Hematopoietic multipotent progenitor cell treated with erythropoietin and hydrocortisone succinate and interleukin-3 and kit ligand, for 6 days (in vitro differentiated cells): ENCODE measurements around the gene PET100.

Experiments used
- DNase-seq: peaks from one replicate; pipeline ENCODE4 v3.0.0-alpha.2; 2015

Gene PET100

DNA sequence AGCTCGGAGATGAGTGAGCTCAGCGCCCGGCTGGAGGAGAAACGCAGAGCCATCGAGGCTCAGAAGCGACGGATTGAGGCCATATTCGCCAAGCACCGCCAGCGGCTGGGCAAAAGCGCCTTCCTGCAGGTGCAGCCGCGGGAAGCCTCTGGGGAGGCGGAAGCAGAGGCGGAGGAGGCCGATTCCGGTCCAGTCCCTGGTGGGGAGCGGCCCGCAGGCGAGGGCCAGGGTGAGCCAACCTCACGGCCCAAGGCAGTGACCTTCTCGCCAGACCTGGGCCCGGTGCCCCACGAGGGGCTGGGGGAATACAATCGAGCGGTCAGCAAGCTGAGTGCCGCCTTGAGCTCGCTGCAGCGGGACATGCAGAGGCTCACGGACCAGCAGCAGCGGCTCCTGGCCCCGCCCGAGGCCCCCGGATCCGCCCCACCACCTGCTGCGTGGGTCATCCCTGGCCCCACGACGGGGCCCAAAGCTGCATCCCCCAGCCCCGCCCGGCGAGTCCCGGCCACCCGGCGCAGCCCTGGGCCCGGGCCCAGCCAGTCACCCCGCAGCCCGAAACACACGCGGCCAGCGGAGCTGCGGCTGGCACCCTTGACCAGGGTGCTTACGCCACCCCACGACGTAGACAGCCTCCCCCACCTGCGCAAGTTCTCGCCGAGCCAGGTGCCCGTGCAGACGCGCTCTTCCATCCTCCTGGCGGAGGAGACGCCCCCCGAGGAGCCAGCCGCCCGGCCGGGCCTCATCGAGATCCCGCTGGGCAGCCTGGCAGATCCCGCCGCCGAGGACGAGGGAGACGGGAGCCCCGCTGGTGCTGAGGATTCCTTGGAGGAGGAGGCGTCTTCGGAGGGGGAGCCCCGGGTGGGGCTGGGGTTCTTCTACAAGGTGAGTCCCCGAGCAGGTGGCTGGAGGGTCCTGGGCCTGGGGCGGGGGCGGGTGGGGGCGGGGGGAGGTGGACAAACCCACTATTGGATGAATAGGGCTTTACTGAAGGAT lies 17.0 kb upstream of the PET100 start:
- no peak for DNase-seq

DNA sequence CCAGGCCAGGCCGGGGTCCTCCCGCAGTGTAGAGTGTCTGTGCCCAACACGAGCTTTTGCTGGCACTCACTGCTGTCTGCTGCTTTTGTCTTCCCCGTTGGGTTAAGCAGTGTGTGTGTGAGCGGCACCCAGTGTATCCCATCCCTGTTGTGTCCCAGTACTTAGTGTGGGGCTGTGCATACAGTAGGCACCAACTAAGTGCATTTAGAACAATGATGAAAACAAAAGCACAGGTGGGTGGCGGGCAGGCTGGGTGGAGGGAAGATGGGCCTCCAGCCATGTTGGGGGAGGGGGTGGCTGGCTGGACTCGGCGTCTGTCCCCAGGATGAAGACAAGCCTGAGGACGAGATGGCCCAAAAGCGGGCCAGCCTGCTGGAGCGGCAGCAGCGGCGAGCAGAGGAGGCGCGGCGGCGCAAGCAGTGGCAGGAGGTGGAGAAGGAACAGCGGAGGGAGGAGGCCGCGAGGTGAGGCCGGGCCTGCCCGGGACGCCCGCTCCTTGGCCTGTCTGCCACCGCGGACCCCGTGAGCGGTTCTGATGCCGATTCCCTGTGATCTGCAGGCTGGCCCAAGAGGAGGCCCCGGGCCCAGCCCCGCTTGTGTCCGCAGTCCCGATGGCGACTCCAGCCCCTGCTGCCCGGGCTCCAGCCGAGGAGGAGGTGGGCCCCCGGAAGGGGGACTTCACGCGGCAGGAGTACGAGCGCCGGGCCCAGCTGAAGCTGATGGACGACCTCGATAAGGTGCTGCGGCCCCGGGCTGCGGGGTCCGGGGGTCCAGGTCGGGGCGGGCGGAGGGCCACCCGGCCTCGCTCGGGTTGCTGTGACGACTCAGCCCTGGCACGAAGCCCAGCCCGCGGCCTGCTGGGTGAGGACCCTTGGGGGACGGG lies 14.5 kb upstream of the PET100 start:
- DNase-seq: no peak

DNA sequence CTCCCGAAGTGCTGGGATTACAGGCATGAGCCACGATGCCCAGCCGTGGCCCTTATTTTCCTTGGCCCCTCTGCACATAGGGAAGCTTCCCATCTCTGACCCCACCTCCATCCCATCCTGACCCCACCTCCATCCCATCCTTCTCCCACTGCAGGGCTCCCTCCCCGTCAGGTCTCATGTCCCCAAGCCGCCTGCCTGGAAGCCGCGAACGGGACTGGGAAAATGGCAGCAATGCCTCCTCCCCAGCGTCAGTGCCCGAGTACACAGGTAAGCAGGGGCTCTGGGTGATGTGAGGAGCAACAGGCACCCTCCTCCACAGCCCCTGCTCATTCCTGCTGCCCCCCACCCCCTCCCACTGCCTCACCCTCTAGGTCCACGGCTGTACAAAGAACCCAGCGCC lies 12.4 kb upstream of the PET100 start:
- DNase-seq: no peak

DNA sequence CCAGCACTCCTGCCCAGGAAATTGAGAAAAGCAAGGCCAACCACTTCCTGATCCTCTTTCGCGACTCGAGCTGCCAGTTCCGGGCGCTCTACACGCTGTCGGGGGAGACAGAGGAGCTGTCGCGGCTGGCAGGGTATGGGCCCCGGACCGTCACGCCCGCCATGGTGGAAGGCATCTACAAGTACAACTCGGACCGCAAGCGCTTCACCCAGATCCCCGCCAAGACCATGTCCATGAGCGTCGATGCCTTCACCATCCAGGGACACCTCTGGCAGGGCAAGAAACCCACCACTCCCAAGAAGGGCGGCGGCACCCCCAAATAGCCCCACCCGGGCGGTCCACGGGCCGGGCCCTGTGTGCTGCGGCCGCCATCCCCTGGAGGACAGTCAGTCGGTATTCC lies 11.9 kb upstream of the PET100 start:
- DNase-seq: no peak

DNA sequence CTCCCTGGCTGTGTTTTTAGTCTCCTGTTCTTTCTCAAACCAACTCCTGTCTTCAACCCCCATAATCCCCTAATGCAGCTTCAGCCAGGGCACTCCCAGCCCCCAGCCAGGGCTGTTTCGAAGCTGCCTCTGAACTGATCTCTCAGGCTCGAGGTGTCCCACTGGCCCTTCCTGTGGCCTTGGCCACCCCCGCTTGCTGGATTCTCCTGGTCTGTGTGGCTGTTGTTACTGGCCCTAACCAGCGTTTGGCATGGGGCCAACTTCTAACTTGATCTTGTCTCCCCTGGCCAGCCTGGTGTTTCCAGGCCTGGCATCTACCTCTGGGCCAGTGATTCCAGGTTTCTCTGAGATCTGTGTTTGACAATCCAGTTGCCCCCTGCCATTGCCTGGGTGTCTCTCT lies 11.2 kb upstream of the PET100 start:
- DNase-seq: peak; percentile 37

DNA sequence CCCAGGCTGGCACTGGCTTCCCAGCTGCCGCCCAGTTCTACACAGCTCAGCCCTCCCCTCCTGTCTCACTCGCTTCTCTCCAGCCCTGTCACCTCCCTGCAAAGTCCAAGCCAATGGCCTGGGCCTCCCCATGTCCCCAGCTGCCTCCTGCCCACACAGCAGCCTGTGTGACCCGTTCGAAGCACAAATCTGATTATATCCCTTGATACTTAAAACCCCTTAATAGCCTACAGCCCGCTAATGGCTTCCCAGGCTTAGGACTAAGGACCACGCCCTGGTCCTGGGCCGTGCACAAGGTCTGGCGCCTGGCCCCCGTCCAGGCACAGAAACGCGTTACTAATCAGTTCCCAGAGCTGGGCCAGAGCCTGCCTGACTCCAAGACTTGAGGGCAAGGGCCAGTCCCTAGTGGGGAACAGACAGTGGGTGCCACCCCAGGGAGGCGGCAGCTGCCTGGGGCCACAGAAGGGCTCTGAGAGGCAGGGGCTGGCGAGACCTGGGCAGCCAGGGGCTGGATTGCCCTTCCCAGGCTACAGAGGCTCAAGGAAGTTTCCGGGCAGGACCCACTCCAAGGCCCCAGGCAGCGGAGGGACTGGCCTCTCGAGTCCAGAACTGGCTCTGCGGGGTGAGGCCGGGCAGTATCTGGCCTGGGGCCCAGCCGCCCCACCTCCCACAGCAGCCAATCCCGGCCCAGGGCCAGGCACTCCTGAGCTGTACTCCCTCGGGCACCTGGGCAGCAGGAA lies 10.7 kb upstream of the PET100 start:
- DNase-seq: peak; percentile 51

DNA sequence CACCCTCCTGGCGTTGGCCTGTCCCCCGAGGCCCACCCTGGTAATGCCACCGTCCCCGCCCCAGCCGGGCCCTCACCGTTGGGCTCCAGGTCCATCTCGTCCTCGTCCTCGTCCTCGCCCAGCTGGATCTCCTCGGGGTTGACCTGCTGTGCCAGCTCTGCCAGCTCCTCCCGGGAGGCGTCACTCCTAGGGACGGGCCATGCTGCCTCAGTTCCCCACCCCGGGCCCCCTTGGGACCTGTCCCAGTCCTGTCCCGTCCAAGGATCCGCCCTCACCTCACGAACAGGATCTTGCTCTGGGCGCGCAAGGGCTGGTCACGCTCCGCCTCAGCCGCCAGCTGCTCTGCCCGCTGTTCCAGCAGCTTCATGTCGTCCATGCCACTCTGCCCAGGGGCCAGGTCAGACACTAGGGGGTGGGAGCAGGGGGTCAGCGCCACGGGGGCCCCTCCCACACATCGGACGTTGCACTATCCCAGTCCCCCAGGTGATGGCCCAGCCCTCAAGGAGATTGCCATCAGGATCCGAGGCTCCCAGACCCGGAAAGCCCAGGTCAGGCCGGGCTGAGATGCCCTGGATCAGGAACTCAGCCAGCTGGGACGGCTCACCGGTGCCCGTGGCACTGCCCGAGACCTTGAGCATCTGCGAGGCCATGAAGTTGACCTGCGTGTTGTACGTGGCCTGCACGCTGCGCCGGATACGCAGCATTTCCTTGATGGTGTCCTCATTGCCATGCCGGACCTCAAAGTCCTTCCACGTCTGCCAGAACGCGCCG lies 9.7 kb upstream of the PET100 start:
- no peak for DNase-seq

DNA sequence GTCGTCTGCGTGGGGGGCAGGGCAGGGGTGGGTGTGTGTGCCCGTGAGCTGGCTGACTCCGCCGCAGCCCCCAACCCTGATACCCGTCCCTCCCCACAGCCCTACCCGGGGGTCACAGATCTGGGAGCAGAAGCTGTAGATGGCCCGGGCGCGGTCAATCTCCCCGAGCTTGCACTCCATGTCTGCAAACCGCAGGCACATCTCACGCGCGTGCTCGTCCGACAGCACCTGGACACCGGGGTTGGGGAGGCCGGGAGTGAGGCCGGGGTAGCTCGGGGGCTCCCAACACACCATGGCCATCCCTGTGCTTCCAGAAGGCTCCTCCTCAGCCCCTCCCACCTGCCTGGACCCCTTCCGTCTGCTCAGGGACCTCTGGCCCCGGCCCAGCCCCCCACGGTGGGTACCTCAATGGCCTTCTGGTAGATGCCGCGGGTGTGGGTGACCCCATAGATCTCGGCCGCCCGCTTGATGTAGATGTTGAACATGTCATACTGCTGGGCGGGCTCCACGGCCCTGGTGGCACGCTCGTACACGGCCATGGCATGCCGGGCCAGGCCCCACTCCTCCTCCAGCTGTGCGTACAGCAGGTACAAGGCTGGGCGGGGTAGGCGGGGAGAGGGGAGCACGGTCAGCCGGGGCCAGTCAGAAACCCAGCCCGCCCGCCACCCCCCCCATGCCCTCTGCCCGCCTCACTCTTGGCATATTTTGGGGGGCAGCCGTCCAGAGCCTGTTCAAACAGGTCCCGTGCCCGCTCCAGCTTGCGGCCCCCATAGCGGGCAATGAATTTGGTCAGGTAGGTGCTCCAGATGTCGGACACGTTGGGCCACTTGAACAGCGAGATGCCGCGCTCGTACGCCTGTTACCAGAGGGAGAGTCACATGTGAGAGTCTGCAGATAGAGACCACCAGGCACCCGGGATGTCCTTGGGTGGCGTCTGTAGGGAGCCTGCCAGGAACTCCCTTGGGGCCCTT lies 8.9 kb upstream of the PET100 start:
- DNase-seq: no peak

DNA sequence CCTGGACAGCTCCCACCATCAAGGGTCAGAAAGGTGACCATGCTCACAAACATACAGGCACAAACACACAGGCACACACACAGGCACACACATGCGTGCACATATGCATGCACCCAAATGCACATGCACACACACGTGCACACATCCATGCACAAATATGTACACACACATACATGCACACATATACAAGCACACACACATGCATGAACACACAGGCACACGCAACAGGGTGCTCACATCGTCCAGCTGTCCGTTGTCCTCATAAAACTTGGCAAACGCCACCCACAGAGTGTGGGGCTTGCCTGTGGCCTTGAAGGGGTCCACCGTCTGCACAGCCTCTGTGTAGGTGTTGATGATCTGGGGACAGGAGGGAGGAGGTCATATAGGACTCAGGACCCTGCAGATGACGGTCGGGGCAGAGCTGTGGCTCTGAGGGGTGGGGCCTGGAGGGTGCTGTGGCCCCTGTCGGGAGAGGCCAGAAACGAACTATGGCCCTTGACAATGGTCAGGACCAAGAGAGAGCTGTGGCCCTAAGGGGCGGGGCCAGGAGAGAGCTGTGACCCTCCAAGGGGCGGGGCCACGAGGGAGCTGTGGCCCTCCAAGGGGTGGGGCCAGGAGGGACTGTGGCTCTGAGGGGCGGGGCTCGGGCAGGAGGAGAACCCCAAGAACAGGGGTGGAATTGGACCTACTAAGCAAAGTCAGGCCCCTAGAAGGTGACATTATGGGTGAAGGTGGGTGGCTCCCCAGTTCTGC lies 6.5 kb upstream of the PET100 start:
- peak; percentile 62 for DNase-seq

DNA sequence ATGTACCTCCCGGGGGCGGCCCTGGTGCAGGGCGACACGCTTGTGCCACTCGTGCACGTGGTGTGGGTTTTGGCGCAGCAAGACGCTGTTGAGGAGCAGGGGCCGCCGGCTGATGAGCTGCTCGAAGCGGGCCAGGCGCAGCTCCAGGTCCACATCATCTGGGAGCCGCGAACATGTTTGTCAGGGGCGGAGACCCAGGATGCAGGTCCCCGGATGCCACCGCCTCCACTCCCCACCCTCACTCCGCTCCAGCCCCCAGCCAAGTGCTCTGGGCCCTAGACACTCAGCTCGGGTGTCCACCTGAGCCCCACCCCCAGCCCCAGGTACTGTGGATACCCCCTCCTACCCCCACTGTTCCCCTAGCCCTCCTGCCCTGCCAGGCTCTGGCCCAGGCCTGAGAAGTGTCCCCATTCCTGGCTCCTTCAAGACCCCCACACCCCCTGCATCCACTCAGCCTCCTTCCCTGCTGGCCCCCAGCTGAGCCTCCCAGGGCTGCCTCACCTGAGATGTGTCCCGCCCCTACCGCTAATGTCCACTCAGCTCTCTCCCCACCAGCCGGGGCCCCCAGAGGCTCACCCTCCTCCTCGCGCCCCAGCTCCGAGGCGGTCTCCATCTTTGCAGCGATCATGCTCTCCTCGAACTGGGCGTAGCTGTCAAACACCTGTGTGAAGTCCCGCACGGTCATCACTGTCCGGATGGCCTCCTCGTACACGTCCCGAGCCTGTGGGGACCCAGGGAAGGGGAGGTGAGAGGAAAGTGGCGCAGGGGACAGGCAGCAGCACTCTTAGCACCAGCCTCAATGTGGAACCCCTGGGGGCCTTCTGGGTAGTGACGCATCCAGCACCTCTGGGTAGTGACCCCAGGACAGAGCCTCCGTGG lies 5.6 kb upstream of the PET100 start:
- no peak for DNase-seq

DNA sequence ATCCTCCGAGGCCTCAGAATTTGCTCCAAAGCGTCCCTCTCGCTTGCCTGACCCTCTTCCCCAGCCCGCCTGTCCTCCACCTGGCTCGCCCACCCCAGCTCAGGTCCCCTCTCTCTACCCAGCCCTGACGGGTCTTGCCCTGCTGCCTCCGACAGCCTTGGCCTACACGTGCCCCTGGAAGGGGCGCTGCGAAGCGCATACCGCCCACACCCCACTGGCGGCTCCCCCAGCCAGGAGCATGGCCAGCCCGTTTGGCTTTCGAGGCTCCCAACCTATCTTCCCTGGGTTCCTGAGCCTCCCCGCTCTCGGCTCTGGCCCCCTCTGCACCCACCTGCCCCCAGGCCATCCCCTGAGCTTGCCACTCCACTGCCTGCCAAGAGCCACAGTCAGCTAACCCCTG lies 4.8 kb upstream of the PET100 start:
- no peak for DNase-seq

DNA sequence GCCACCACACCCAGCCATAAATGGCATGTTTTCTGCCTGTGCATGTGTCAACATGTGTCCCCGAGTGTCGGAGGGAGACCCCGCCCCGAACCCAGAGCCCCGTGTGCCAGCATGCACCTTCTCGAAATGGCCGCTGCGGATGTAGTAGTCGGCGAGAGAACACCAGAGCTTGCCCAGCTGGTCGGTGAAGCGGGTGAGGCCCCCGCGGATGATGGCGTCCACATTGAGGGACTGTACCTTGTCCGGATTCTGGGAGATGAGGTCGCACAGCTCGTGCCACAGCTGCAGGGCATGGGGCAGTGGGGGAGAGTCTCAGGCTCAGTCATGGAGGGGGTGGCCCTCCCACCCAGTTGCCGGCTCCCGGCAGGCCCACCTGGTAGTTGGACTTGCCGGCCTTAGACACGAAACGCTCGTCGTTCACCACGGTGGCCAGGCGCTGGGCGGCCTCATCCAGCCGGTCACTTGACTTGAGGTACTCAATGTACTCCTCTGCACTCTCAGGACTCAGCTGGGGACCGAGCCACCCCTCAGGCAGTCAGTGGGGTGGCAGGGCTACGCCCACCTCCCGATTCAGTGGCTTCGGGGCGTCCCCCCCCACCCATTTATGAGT lies 3.7 kb upstream of the PET100 start:
- DNase-seq: no peak

DNA sequence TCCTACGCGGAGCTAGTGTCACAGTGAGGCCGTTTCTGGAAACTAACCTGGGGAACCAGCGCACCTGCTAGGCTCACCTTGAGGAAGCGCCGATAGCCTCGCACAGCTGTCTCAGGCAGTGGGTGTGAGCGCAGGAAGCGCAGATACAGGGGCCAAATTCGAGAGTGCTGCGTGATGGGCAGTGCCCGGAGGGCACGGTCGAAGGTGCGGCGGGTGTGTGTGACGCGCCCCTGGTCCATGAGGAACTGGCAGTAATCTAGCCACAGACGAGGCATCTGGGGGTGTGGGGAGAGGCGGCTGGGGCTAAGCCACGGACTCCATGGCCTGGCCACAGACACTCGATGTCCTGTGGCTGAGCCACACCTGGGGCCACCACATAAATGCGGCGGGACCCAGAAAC lies 2.4 kb upstream of the PET100 start:
- DNase-seq: no peak

DNA sequence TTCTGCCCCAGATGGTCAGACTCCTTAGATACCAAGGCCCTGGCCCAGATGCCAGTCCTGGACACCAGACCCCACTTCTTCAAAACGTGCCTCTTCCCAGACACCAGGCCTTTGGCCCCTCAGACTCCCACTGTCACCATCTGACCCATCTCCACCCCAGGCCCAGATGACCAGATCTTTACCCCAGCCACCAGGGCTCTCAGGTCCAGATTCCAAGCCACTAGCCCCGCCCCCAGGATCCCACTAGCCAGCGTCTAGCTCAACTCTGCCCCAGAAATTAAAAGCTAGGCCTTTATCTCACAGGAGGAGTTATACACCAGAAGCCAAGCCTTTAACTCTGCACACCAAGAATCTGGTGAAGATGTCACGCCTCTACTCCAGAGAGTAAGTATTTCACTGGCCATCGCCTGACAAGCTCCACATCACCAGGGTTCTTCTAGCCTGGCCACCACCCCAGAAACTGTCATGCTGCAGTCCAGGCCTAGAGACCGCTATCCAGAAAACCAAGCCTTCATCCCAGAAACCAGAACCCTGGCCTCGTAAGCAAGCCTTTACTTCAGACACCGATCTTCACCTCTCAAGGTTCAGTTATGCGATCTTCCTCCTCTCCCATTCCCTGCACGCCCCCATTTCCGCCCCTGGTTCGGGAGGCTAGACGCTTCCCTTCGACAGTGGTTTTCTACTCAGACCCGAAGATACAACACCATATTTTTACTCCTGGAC lies 843 bp upstream of the PET100 start:
- DNase-seq: no peak

DNA sequence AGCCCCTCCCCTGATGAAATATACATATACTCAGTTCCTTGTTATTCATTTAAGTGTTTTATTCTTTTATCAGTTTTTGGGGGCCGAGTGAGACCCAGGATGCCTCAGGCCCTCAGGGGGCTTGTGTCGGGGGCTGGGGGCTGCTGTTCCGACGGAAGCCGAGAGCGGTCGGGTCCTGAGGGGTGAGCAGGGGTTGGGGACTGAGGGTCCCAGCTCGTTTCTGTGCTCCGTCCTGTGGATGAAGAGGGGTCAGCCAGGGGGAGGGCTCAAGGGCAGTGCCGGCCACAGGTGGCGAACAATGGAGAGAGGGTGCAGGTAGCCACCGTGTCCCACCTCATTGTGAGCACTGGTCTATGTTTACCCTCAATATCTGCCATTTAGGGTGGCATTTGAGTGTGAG lies 2.0 kb downstream of the PET100 start:
- DNase-seq: no peak

DNA sequence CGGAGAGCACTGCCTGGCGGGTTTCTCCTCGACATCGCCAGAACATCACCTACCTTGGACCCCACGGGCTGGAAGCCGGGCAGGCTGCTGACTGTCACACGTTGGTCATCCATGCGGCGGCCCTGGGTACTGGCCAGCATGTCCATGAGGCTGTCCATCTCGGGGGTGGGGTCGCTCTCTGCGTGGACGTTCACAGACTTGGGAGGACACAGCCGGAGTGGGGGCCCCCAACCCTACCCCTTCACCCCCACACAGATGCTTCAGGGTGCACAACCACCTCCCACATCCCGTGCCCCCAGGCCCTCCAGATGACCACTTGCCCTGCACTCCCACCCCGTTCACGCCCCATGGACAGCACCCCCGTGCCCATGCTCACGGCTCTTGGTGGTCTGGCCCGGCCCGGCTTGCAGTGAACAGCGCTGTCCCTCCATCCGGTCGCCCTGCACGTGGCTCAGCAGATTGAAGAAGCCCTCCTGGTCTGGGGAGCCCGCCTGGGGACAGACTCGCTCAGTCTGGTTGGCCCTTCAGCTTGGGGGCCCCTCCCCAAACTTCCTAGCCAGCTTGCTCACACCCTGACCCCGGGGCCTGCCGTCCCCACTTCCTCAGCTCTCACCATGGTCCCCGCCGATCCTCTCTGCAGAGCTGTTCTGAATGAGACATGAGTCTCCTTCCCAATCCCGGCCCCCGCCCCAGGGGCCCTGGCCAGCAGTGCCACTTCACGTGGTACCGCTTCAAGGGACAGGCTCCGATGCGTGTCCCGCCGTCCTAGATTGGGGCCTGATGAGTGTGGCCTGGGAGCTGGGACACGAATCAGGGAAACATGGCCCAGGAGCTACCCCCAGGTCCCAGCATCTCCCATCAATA lies 3.0 kb downstream of the PET100 start:
- DNase-seq: no peak

DNA sequence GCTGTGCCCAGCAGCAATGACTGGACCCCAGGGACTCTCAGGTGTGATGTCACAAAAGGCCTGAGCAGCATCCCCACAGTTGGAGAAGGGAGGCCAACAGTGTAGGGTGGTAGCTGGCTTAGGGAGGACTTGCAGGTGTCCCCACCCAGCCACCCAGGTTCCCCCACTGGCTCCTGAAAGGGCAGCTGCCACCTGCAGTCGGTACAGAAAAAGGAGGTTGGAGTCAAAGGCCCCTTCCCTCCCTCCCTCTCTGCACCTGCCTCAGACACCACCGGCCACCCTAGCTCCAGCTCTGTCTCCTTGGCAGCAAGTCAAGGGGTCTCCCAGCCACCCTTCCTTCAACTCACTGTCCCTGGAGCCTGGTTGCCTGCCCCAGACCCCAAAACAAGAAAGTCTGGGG lies 4.1 kb downstream of the PET100 start, which contains the start of gene PCP2:
PCP2 (minus strand) TSS at position 22 of the 400 bp plus-strand sequence. CDS start 262 bp downstream, outside the sequence.
- no peak for DNase-seq
